Adipocyte (in vitro differentiated cells): ENCODE data around the gene XXYLT1.
A peak's percentile ranks its signal among the peaks of the same experiment; 100 is the strongest.

Experiments used
- DNase-seq: peaks from one replicate; pipeline ENCODE4 v3.0.0-alpha.2; 2015; ENCODE audit warnings: low read depth
- H3K27me3 ChIP-seq: replicated peaks from 2 replicates; pipeline ENCODE4 v1.7.0; 2013; ENCODE audit warnings: mild to moderate bottlenecking, low read length, moderate library complexity; ENCODE audit not compliant: control insufficient read depth, insufficient read depth
- H3K36me3 ChIP-seq: 2 replicates; pipeline ENCODE4 v1.7.0; 2013; ENCODE audit warnings: low read length, mild to moderate bottlenecking, moderate library complexity; ENCODE audit not compliant: control insufficient read depth, insufficient read depth, severe bottlenecking
- H3K4me1 ChIP-seq: 2 replicates; pipeline ENCODE4 v1.7.0; 2013; ENCODE audit warnings: mild to moderate bottlenecking, low read length, moderate library complexity; ENCODE audit not compliant: control insufficient read depth, insufficient read depth
- H3K4me3 ChIP-seq: 2 replicates; pipeline ENCODE4 v1.7.0; 2013; ENCODE audit warnings: mild to moderate bottlenecking, low read length, moderate library complexity
- H3K9ac ChIP-seq: 2 replicates; pipeline ENCODE4 v1.7.0; 2013; ENCODE audit warnings: mild to moderate bottlenecking, low read length, moderate library complexity
- H3K9me3 ChIP-seq: 2 replicates; pipeline ENCODE4 v1.7.0; 2013; ENCODE audit warnings: mild to moderate bottlenecking, low read length, moderate library complexity; ENCODE audit not compliant: control insufficient read depth

XXYLT1 gene

DNA sequence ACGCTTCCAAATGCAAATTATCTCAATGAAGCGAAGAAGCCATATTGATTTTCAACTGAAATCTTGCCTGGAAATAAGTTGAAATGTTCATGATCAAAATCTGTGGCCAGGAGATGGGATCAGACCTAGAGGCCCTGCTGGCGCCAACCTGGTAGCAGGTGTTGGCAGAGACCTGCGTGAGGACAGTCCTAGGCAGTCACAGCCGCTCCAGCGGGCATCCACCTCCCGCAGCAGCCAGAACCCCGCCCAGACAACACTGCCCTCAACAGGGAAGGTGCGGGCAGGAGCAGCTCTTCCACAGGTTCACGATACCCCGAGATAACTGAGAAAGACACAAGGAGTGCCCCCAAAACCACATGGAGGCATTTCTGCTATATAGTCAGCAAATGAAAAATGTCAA is 145.3 kb downstream of the XXYLT1 start:
- Histone ChIP-seq H3K9me3 (no peaks in the 10 kb centered on the region), H3K27me3 (no peaks in the 10 kb centered on the region), H3K4me1 (peaks cover 15% of the 10 kb centered on the region)

DNA sequence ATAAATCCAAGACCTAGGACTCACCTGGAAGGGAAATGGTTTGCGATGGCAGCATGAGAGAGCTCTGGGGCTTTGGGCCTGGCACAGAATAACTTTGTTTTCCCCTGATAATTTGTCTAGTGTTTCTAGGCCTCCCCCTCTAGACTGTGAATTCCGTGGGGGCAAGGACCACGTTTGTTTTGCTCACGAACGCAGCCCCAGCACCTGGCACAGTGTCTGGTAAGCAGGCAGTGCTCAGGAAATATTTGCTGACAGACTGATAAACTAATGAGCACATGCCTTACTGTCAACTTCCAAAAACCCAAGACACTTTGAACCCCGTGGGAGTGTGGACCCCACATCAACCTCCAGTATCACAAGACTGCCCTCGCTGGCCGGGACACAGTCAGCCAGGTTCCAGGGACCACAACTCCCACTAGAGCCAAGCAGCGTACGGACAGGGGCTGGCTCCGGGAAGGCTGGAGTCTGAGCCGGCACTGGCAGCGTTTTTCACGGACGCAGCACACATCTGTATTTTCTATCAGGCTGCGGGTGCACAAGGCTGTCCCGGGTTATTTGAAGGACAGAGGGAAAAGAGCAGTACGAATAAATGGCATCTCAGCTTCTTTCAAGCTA is 146.5 kb downstream of the XXYLT1 start:
- H3K4me3 ChIP-seq = no peak overlapping the region
- H3K9ac ChIP-seq = no peak overlapping the region
- H3K4me1 ChIP-seq = peaks cover 12% of the 10 kb centered on the region
- no peaks in the 10 kb centered on the region for H3K9me3 ChIP-seq
- H3K36me3 ChIP-seq = no peaks in the 10 kb centered on the region
- no peaks in the 10 kb centered on the region for H3K27me3 ChIP-seq
- no peak for DNase-seq

More for the DNA sequence above, 145.3 kb downstream of the XXYLT1 start:
- H3K9ac ChIP-seq = no peak overlapping the region
- no peaks in the 10 kb centered on the region for H3K36me3 ChIP-seq
- DNase-seq = no peak
- H3K4me3 ChIP-seq = no peak overlapping the region

DNA sequence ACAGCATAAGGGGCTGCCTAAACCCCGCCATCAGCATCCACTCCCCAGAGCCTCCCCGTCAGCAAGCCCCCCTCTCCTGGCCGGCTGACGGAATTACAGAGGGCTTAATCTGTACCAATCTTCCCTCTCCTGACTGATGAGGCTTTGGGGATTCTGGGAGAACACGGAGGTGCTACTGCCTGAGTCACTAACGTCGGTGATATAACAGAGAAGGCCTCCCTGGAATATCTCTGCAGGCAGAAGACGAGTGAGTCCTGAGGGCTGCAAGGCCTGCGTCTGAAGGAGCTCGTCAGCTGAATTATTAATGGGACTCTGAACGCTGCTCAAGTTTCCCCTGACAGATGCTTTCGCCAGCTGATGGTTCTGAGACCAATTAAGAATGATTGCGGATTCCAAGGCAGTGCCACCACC is 147.7 kb downstream of the XXYLT1 start:
- H3K4me3 ChIP-seq = no peak overlapping the region
- H3K36me3 ChIP-seq = no peaks in the 10 kb centered on the region
- no peak for DNase-seq
- no peak overlapping the region for H3K9ac ChIP-seq
- peaks cover 2% of the 10 kb centered on the region for H3K4me1 ChIP-seq
- no peaks in the 10 kb centered on the region for H3K27me3 ChIP-seq
- H3K9me3 ChIP-seq = no peaks in the 10 kb centered on the region

GRCh38 chr3:195122261-195122660 is 148.7 kb downstream of the XXYLT1 start:
- Histone ChIP-seq H3K9ac (no peak overlapping the region), H3K9me3 (no peaks in the 10 kb centered on the region), H3K4me1 (peaks cover 8% of the 10 kb centered on the region), H3K27me3 (no peaks in the 10 kb centered on the region), H3K4me3 (no peak overlapping the region), H3K36me3 (no peaks in the 10 kb centered on the region)
- DNase-seq = no peak

GRCh38 chr3:195120267-195120601 is 150.7 kb downstream of the XXYLT1 start:
- peaks cover 2% of the 10 kb centered on the region for H3K36me3 ChIP-seq
- no peak overlapping the region for H3K4me3 ChIP-seq
- H3K9me3 ChIP-seq = no peaks in the 10 kb centered on the region
- H3K9ac ChIP-seq = no peak overlapping the region
- no peak for DNase-seq
- H3K4me1 ChIP-seq = peaks cover 8% of the 10 kb centered on the region
- H3K27me3 ChIP-seq = no peaks in the 10 kb centered on the region

- Histone ChIP-seq H3K9ac (no peak overlapping the region), H3K9me3 (no peaks in the 10 kb centered on the region), H3K36me3 (peaks cover 8% of the 10 kb centered on the region), H3K27me3 (no peaks in the 10 kb centered on the region), H3K4me3 (no peak overlapping the region), H3K4me1 (peaks cover 8% of the 10 kb centered on the region)
- peak; percentile 88 for DNase-seq
Observed at GRCh38 chr3:195119461-195120266, 151.3 kb downstream of the XXYLT1 start.

GRCh38 chr3:195118671-195119070 is 152.3 kb downstream of the XXYLT1 start:
- DNase-seq = no peak
- Histone ChIP-seq H3K9ac (no peak overlapping the region), H3K4me1 (peaks cover 8% of the 10 kb centered on the region), H3K27me3 (no peaks in the 10 kb centered on the region), H3K9me3 (no peaks in the 10 kb centered on the region), H3K36me3 (peaks cover 8% of the 10 kb centered on the region), H3K4me3 (no peak overlapping the region)

- Histone ChIP-seq H3K9me3 (no peaks in the 10 kb centered on the region), H3K36me3 (peaks cover 8% of the 10 kb centered on the region), H3K4me1 (peaks cover 8% of the 10 kb centered on the region), H3K9ac (no peak overlapping the region), H3K27me3 (no peaks in the 10 kb centered on the region), H3K4me3 (no peak overlapping the region)
- DNase-seq = no peak
Observed at GRCh38 chr3:195117978-195118581, 152.9 kb downstream of the XXYLT1 start.

- H3K36me3 ChIP-seq = peaks cover 8% of the 10 kb centered on the region
- H3K4me3 ChIP-seq = no peak overlapping the region
- no peak overlapping the region for H3K9ac ChIP-seq
- H3K4me1 ChIP-seq = peaks cover 8% of the 10 kb centered on the region
- H3K9me3 ChIP-seq = no peaks in the 10 kb centered on the region
- no peaks in the 10 kb centered on the region for H3K27me3 ChIP-seq
- no peak for DNase-seq
Observed at GRCh38 chr3:195116407-195117185, 154.4 kb downstream of the XXYLT1 start.

- Histone ChIP-seq H3K27me3 (no peaks in the 10 kb centered on the region), H3K36me3 (peaks cover 8% of the 10 kb centered on the region), H3K9ac (no peak overlapping the region), H3K4me1 (peaks cover 13% of the 10 kb centered on the region), H3K4me3 (no peak overlapping the region), H3K9me3 (no peaks in the 10 kb centered on the region)
- DNase-seq = no peak
Observed at GRCh38 chr3:195115600-195116406, 155.2 kb downstream of the XXYLT1 start.
